HG03039 (cell line): ENCODE data around the gene POLD3.
"Not testable (repeated sequence)": the region's sequence is repeated elsewhere in the genome, so short reads cannot be mapped to it uniquely, and the experiment has no call there.

ENCODE experiments used
- ATAC-seq: cut with Tn5 transposase; IDR thresholded peaks from one replicate; pipeline ENCODE4 v1.9.1; 2021; ENCODE audit warnings: mild to moderate bottlenecking, moderate library complexity; ENCODE audit not compliant: unreplicated experiment

Gene POLD3

DNA sequence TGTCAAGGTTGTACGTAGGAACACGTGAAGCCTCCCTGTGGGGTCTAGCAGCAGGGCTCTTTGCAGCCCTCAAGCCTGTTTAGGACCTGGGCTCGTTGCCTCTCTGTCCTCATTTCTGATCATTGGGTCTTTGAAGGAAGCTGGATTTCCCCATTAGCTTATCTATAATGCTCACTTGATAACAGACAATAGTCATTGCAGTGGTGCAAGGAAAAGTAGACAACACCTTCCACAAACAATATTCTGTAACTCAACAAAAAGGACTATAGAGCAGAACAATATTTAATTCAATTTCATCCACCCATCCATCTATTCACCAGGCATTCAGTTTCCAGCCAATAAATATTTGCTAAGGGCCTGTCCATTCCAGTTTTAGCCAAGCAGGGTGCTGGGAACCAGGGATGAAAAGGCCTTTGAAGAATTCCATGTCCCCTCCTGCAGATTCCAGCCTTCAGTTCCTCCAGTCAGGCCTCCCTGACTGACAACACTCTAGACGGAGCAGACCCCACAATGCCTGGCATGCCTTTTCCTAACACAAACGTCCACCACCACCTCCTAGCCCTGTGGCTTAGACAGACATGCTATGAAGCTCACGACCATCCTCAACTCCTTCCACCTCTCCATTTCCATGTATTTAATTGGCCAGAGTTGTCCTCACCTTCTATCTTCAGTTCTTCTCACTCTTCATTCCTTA lies 12.7 kb upstream of the POLD3 start:
- ATAC-seq: no peak

DNA sequence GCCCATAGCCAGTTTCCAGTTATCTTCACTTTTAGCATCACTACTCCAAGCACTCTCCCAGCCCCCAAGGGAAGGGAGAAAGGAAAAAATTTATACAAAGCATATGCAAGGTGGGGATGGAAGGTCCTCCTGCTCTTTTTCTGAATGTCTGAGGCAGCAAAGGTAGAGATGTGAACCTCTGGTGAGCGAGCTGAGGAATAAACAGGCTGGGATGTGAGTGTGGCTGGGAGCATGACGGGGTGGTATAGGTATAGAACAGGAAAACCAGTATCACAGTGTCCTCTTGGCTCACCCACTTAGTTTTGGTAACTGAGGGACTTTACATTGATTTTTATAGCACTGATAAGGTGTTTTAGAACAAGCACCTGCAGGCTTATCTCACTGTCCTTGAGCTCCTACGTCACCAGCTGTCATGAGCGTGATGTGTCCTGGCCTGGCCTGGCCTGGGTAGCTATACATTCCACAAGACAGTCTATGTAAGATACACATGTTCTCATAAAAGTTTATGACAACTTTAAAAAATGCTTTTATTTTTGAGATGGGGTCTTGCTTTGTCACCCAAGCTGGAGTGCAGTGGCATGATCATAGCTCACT lies 10.3 kb upstream of the POLD3 start:
- no peak for ATAC-seq

DNA sequence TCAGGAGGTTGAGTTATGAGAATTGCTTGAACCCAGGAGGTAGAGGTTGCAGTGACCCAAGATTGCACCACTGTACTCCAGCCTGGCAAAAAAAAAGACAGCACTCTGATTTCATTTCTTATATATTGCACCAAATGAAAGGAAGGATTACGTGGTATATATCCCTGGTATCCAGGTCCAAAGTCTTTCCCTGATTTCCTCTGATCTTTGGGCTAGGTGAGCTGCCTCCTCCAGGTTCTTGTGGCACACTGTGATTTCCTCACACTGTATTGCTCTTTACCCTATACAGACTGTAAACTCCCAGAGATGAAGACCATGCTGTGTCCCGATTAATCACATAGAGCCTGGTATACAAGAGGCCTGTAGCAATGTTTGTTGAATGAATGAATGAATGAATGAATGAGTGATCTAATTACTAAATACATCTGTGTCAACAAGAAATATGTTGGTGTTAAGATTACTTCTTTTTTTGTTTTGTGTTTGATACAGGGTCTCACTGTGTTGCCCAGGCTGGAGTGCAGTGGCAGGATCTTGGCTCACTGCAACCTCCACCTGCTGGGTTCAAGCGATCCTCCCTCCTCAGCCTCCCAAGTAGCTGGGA lies 9.3 kb upstream of the POLD3 start:
- ATAC-seq: no peak

DNA sequence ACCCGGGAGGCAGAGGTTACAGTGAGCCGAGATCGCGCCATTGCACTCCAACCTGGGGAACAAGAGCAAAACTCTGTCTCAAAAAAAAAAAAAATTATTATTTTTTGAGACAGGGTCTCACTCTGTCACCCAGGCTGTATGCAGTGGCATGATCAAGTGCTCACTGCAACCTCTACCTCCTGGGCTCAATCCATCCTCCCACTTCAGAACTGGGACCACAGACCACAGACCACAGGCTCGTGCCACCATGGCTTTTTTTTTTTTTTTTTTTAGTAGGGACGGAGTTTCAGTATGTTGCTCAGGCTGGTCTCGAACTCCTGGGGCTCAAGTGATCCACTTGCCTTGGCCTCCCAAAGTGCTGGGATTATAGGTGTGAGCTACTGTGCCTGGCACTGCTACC lies 1.9 kb upstream of the POLD3 start:
- ATAC-seq: not testable (repeated sequence)

DNA sequence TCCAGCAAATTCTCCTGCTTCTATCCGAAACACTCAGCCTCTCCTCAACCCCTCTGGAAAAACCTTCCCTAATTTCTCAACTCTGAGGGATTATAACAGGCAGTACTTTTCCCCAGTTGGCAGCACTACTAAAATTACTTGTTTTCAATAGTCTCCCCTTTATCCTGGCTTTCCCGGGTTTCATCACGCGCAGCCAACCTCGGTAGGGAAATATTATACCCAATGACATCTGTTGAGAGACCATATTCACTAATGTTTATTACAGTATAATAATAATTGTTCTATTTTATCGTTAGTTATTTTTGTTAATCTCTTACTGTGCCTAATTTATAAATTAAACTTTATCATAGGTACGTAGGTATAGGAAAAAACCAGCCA lies 330 bp upstream of the POLD3 start:
- no peak for ATAC-seq

DNA sequence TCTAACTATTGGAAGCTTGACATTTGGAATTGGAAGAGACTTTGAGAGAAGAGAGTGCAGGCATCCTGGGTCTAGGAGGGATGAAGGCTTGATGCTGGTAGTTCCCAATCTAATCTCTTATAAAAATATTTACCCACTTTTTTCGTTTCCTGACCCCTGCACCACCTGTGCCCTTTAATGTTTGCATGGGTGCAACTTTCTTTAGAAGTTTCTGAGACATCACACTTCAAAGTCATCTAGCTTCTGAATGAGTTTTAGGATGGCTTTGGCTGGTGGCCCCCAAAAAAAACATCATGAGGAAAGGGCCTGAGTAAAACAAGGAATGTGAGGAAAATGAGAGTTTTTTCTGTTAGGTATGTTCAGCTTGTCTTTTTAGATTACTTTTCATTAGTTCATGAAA lies 1.1 kb downstream of the POLD3 start:
- ATAC-seq: no peak

DNA sequence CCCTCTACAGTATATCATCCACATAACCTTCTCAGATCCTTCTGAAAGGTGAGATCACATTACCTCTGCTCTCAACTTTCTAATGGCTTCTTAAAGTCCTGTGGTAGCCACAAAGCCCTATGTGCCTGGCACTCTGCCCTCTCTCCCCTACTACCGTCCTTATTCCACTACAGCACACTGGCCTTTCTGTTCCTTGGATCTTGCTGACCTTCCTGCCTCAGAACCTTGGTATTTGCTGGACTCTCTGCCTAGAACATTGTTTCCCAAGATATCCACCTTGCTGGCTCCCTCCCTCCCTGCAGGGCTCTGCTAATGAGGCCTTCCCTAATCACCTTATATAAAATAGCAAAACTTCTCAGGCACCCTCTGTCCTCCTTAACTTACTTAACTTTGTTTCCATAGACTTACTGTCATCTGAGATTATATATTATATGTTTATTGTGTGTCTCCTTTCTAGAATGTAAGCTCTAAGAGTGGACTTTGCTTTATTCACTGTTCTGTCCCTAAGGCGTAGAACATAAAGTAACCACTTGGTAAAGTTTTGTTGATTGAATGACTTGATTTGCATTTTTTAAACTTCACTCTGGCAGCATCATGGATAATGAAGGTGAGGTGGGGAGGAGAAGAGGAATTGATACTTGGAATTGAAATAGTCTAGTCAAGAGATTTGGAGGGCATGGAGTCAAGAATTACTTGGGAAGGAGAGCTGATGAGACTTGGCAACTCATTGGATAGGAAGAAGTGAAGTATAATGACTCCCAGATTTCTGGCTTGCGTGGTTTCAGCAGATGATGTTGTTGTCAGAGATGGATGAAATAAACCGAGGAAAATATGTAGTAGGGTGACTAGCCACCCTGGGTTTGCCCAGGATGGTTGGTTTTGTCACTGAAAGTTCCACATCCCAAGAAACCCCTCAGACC lies 10.5 kb downstream of the POLD3 start:
- no peak for ATAC-seq

DNA sequence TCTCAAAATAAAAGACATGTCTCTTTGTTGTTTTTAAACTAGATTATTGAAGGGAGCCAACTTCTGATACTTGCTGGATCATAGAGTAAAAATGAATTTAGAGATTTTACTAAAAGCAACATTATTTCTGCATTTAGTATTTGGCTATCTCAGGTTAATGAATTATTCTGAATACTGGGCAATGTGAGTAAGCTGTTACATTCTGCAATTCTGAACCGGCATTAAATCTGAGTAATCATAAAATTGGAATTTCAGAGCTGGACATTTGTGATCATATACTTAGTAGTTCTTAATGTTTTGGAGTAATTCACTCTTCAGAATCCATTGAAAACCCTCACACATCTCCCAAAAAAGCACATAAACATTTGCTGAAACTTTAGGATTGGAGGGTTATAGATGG lies 11.5 kb downstream of the POLD3 start:
- no peak for ATAC-seq

DNA sequence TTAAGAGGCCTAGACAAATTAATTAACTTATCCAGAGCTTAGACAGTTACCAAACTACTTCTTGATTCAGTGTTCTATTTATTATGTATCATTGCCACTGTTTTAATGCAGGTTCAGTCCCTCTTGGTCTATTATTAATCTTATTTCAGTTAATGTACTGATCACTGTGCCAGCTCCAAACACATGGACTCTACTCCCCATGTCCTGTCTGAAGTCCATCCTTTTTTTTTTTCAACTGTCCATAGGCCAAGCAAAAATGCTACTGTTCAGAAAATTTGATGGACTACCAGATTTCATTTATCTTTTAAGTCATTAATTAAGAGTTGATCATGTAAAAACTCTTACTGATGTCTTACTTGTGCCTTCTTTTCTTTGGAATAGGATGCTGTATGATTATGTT lies 11.9 kb downstream of the POLD3 start:
- no peak for ATAC-seq

DNA sequence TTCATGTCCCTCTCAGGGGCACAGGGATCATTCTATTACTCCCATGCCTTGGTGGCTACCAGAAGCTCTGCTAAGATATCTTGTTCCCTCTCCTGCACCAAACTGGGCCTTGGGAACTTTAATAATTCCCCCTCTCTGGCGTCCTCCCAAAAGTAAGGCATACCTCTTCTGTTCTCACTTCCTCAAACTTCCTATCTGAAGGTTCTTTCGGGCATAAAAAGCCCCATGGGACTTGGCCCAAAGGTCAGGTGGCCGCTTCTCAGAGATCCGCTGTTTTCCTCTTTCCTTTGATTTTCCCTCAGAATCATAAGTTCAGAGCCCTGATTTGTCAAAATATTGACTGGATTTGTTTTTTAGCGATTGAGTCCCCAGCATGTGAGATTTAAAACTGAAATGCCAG lies 13.0 kb downstream of the POLD3 start:
- no peak for ATAC-seq

DNA sequence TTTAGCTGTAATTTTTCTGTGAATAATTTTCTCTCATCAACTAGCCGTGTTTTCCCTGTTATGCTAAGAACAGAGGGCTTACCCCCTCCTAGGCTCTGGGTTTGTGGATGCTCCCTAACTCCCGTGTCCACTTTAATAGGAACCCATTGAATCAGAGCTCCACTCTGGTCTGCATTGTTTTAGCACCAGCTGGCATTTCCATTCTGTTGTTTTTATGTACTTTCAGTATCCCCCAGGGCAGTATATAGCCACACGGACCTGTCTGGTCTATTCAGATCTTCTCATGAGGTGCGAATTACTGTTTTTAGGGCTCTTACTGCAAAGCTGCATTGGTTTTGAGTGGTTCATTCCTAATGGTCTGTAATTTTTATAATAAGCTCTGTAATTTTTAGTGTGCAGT lies 16.0 kb downstream of the POLD3 start:
- ATAC-seq: no peak

DNA sequence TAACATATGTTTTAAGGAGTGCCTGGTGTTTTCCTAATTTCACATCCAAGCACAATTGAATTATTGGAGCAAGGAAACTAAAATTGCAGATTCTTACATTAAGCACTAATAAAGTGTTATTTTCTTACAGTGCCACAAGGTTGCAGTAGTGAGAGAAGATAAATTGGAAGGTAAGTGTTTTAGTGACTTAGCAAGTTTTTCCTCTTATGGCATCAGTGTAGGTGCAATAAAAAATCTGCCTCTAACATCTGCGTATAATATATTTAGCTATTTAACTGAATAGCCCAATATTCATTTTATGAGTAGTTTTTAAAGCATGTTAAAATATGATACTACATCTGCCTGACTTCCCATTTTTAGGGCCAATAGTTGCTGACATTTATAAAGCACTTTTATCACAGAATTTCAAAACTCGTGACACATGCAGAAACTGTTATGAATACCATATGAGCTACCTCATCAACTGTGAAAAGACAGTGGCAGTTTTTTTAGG lies 19.0 kb downstream of the POLD3 start:
- ATAC-seq: no peak

DNA sequence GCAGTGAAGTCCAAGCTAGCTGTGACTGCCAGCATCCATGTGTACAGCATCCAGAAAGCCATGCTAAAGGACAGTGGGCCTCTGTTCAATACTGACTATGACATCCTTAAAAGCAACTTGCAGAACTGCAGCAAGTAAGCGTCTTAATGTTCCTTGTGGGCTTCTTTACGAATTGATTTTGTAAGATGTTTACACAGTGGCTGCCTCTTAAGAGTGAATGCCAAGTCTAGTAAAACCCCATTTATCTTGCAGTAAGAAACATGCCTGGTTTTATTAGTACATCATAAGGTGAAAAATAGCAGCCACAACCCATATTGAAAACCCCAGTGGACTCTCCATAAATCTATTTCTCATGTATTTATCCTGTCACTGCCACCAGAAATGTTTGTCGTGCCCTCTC lies 20.5 kb downstream of the POLD3 start:
- no peak for ATAC-seq

DNA sequence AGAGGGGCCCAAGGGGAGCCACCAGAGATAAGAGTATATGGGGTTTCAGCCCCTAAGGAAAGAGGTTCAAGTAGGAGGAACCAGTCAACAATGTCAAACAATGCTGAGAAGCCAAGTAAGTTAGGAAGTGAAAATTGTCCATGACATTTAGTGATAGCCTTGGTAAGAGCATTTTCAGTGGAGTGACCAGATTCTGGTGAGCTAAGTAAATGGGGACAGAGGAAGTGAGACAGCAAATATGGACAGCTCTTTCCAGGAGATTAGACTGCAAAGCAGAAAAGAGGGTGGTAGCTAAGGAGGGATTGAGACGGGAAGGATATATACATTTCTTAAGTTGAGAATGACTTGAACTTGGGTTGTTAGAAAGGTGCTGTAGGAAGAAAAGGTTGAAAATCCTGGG lies 22.9 kb downstream of the POLD3 start:
- ATAC-seq: no peak

DNA sequence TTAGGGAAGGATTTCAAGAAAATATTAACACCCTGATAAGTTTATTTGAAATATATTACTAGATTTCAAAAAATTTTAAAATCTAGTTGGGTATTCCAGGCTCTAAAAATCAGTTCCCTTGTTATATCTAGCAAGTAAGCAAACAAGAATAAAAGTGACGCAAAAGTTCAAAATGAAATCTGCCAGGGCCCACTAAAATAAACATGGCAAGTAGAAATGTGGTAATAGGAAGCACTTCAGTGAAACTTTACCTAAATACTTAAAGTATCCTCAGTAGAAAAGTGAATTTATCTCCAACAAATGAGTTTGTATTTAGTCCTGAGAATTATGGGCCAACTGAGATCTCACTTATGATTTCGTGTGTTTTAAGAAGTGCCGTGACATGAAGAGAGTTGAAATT lies 23.6 kb downstream of the POLD3 start:
- no peak for ATAC-seq

DNA sequence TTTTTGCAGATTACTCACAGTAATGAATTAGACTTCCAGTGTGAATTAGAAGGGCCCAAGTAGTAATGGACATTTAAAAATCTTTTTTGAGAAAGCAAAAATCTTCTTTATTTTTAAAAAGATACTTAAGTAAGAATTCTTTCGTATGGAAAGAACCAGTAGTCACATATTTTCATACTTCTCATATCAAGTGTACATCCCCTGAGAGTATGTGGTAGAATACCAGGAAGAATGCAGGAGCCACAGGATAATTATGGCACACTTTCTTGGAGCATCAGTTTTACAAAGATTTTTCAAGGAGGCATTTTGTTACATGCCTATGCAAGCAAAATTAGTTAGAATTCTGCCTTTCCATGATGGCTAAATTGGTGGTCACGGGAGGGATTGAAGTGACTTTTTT lies 28.1 kb downstream of the POLD3 start:
- no peak for ATAC-seq

DNA sequence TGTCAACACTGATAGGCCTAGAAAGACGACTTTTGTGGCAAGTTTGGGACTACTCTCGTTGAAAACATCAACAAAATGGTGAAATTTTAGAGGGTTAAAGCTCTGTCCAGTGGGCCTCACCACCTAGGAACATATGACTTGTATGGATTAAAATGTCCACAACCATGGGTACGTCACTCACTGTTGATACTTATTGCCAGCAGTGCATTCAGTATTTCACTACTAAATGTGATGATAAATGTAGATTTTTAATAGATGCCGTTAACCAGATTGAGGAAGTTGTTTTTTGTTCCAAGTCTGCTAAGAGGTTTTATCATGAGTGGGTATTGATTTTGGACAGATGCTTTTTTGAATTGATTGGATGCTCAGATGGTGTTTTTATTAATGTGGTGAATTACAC lies 33.7 kb downstream of the POLD3 start:
- ATAC-seq: no peak

DNA sequence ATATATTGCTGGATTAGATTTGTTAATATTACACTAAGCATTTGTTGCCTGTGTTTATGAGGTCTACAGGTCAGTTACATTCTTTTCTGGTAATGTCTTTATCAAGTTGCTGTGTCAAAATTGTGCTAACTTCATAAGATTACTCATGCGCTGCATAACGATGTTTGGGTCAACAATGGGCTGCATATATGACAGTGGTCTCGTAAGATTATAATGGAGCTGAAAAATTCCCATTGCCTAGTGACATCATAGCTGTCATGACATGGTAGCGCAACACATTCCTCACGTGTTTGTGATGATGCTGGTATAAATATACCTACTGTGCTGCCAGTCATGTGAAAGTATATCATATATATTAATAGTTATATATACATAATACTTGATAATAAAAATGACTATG lies 34.2 kb downstream of the POLD3 start:
- ATAC-seq: no peak

DNA sequence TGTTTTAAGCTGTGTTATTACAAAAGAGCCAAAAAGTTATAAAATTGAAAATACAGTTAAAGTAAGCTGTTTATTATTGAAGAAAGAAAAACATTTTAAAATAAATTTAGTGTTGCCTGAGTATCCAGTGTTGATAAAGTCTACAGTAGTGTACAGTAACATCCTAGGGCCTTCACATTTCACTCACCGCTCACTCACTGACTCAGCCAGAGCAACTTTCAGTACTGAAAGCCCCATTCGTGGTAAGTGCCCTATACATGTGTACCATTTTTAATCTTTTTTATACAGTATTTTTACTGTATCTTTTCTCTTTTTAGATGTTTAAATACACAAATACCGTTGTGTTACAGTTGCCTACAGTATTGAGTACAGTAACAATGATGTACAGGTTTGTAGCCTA lies 35.0 kb downstream of the POLD3 start:
- no peak for ATAC-seq

DNA sequence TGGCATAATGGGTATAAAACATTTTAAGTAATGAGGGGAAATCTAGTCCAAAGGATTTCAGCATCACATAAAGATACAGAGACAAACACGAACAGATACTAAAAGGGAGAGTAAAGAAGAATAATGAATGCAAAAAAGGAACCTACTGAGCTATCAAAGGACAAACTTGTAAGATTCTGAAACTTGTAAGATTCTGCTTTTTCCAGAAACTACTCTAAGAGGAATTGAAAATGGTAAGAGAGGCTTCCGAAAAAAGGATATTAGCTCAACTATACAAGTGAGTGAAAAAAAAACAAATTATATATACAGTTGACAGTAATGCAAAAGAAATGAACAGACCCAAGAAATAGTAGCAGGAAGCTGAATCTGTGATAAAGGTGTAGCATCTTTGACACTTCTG lies 37.7 kb downstream of the POLD3 start:
- no peak for ATAC-seq
